Activated CD4-positive, alpha-beta T cell treated with anti-CD3 and anti-CD28 coated beads, Interleukin-2, amount 50 U/mL, for 24 hours (primary cell): Measurements from ENCODE around the gene ADAMTSL5.

ENCODE experiments used
- DNase-seq, 2 donors: peaks; one replicate each; pipeline ENCODE4 v3.0.0-alpha.2; 2020; ENCODE audit warnings: low read depth in 1 of 2, low spot score in 1 of 2

Gene ADAMTSL5

DNA sequence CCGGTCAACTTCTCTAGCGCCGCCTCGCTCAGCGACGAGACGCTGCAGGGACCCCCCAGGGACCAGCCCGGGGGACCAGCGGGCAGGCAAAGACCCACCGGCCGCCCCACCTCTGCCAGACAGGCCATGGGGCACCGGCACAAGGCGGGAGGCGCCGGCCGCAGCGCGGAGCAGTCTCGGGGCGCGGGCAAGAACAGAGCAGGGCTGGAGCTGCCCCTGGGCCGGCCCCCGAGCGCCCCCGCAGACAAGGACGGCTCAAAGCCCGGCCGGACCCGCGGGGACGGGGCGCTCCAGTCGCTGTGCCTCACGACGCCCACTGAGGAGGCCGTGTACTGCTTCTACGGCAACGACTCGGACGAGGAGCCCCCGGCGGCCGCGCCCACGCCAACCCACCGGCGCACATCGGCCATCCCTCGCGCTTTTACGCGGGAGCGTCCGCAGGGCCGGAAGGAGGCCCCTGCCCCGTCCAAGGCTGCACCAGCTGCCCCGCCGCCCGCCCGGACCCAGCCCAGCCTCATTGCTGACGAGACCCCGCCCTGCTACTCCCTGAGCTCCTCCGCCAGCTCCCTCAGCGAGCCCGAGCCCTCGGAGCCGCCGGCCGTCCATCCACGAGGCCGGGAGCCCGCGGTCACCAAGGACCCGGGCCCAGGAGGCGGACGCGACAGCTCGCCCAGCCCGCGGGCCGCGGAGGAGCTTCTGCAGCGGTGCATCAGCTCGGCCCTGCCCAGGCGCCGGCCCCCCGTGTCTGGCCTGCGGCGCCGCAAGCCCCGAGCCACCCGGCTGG is 45.1 kb downstream of the ADAMTSL5 start:
- no peak for DNase-seq

DNA sequence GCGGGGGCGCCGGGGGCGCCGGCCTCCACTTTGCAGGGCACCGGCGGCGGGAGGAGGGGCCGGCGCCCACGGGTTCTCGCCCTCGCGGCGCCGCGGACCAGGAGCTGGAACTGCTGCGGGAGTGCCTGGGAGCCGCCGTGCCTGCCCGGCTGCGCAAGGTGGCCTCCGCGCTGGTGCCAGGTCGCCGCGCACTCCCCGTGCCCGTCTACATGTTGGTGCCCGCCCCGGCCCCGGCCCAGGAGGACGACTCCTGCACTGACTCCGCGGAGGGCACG is 45.7 kb downstream of the ADAMTSL5 start:
- DNase-seq = no peak

DNA sequence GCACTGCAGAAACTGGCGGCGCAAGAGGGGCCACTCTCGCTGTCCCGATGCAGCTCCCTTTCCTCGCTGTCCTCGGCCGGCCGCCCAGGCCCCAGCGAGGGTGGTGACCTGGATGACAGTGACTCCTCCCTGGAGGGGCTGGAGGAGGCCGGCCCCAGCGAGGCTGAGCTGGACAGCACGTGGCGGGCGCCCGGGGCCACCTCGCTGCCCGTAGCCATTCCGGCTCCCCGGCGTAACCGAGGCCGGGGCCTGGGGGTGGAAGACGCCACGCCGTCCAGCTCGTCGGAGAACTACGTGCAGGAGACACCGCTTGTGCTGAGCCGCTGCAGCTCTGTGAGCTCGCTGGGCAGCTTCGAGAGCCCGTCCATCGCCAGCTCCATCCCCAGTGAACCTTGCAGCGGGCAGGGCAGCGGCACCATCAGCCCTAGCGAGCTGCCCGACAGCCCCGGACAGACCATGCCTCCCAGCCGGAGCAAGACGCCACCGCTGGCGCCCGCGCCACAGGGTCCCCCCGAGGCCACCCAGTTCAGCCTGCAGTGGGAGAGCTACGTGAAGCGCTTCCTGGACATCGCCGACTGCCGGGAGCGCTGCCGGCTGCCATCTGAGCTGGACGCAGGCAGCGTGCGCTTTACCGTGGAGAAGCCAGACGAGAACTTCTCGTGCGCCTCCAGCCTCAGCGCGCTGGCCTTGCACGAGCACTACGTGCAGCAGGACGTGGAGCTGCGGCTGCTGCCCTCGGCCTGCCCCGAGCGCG is 46.2 kb downstream of the ADAMTSL5 start:
- no peak for DNase-seq

DNA sequence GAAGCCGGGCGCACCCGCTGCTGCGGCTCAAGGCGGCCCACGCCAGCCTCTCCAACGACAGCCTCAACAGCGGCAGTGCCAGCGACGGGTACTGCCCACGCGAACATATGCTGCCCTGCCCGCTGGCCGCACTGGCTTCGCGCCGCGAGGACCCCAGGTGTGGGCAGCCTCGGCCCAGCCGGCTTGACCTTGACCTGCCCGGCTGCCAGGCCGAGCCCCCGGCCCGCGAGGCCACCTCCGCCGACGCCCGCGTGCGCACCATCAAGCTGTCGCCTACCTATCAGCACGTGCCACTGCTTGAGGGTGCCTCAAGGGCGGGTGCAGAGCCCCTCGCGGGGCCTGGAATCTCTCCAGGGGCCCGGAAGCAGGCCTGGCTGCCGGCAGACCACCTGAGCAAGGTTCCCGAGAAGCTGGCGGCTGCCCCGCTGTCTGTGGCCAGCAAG is 46.8 kb downstream of the ADAMTSL5 start:
- DNase-seq = no peak

DNA sequence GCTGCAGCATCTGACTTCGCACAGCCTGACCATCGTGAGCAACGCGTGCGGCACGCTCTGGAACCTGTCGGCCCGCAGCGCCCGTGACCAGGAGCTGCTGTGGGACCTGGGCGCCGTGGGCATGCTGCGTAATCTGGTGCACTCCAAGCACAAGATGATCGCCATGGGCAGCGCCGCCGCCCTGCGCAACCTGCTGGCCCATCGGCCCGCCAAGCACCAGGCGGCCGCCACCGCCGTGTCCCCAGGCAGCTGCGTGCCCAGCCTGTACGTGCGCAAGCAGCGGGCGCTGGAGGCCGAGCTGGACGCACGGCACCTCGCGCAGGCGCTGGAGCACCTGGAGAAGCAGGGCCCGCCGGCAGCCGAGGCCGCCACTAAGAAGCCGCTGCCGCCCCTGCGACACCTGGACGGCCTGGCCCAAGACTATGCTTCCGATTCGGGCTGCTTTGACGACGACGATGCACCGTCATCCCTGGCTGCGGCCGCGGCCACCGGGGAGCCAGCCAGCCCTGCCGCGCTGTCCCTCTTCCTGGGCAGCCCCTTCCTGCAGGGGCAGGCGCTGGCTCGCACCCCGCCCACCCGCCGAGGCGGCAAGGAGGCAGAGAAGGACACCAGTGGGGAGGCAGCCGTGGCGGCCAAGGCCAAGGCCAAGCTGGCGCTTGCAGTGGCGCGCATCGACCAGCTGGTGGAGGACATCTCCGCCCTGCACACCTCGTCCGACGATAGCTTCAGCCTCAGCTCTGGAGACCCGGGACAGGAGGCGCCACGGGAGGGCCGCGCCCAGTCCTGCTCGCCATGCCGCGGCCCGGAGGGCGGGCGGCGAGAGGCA is 47.4 kb downstream of the ADAMTSL5 start:
- no peak for DNase-seq

DNA sequence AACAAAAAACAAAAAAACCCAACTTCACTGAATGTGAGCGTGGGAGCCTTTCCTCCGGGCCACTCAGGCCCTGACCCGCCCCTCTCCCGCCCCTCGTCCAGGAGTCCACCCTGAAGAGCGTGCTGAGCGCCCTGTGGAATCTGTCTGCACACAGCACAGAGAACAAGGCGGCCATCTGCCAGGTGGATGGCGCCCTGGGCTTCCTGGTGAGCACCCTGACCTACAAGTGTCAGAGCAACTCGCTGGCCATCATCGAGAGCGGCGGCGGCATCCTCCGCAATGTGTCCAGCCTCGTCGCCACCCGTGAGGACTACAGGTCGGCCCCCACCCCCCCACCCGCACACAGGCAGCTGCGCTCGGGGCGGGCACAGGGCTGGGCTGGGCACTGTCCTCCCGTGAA is 51.0 kb downstream of the ADAMTSL5 start:
- DNase-seq = no peak

DNA sequence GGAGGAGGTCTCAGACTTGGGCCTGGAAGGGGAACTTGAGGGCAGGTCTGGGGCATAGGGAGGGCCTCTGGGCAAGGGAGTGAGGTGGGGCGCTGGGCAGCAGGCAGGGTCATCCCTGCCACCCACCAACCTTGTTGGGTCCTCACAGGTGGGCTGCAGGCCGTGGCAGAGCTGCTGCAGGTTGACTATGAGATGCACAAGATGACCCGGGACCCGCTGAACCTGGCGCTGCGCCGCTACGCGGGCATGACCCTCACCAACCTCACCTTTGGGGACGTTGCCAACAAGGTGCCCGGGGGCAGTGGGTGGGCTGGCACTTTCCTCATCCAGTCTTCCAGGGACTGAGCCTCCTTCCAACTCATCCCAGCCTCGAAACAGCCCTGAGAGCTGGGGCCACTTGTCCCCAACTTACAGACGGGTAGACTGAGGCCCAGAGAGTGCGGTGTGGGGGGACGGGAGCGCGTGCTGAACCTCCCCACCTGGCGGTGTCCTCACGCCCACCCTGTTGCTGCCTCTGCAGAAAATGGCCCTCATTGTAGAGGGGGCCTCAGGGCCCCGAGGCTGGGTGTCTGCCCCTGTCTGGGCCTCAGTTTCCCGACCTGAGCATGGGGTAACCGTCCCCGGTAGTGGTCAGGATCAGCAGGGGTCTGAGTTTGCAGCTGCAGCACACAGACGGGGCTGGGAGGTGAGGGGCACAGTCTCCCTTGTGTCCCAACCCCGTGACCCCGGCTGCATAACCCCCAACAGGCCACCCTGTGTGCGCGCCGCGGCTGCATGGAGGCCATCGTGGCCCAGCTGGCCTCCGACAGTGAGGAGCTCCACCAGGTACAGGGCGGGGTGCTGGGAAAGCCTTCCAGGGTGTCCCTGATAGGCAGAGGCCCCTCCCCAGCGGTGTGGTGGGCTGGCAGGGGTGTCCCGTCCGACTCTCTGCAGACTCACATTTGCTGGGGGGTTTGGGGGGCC is 52.5 kb downstream of the ADAMTSL5 start:
- DNase-seq = no peak

DNA sequence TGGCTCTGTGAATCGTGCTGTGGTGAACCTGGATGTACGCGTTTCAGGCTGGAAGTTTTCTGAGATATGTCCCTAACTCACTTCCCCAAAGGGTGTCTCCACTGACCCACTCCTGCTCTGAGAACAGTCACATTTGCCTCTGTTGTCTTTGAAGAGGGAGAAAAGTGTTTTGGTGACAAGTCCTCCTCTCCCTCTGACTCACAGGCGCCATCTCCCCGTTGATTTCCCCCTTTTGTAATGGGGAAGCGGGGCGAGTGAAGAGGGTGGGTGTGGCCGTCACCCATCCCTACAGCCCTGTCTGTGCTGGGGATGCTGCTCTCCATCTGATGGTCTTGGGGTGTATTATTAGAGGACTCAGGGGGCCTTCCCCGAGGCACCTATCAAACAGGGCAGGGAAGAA is 53.3 kb downstream of the ADAMTSL5 start:
- DNase-seq = no peak

DNA sequence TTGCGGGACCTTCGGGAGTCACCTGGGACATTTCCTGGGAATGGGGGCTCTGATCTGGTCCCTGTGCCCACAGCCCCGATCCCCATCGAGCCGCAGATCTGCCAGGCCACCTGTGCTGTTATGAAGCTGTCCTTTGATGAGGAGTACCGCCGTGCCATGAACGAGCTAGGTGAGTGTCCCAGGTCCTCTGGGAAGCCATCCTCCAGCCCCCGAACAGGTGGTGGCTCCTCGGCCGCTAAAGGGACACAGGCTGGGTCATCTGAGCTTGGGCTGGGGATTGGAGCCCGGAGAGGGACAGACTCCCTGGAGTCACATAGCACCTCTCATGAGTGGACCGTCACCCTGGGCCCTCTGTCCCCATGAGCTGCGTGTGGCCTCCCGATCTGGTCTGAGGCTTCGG is 54.9 kb downstream of the ADAMTSL5 start:
- no peak for DNase-seq

DNA sequence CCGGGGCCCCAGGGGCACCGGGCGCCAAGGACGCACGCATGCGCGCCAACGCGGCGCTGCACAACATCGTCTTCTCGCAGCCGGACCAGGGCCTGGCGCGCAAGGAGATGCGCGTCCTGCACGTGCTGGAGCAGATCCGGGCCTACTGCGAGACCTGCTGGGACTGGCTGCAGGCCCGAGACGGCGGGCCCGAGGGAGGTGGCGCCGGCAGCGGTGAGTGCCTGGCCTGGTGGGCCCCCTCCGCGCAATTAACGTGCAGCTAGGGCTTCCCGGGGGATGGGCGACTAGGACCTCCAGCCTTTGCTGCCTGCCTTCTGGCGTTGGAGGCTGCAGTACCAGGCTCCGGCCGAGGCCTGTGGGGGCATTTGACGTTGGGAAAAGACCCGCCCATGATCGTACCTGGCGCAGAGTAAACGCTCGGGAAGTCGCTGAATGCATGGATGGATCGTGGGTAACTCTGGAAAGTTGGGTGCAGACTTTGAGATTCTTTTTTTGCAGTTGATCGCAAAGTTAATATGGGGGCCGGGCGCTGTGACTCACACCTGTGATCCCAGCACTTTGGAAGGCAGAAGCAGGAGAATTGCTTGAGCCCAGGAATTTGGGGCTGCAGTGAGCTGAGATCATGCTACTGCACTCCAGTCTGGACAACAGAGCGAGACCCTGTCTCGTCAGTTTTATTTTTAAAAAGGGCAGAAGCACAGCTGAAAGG is 55.6 kb downstream of the ADAMTSL5 start:
- DNase-seq = no peak

DNA sequence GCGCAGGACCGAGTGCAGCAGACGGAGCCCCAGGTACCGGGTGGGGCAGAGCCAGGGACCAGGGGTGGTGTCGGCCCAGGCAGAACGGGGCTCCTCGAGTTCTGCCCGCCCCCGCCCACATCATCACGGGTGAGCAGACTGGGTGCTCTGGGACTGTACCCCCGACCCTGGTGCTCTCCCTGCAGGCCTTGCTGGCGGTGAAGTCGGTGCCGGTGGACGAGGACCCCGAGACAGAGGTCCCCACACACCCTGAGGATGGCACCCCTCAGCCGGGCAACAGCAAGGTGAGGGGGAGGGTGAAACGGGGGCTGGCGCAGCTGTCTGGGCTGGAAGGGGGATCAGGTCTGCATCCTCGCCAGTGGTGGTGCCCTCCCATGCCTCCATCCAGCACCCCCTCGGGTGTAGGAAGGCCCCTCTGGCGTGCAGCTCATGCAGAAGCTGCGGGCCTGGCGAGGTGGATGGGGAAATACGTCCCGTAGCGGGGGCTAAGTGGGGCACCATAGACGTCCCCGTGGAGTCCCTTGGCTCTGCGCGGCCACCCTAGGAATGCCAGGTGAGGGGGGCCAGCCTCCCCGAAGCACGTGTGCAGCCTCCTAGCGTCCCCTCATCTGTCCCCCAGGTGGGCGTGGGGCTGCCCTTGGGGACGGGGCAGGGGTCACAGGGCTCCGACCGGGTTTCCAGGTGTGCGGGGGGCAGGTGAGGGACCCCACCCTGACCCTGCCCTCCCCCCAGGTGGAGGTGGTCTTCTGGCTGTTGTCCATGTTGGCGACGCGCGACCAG is 56.5 kb downstream of the ADAMTSL5 start:
- no peak for DNase-seq

DNA sequence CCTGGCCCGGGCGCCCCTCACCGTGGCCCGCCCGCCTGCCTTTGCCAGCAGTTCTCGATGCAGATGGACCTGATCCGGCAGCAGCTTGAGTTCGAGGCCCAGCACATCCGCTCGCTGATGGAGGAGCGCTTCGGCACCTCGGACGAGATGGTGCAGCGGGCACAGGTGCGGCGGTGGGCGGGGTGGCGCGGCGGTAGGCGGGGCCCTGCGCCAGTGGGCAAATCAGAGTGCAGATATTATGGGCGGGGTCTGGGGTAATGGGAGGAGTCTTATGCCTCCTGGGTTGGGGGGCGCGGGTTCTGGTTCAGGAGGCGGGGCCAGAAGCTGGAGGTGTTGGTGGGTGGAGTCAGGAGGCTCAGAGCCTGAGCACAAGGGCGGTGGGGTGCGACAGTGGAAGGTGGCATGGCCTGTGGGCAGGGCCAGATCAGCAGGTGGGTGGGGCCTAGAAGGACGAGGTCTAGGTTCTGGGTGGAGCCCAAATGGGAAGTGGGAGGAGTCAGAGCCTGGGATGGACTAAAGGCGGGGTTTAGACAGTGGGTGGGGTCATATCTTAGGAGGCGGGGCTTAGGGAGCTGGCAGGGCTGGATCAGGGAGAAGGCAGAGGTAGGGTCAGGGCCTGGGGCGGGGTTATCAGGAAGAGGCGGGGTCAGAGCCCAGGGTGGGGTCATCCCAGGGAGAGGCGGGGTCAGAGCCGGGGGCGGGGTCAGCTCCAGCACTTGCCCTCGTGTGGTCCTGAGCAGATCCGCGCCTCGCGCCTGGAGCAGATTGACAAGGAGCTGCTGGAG is 57.3 kb downstream of the ADAMTSL5 start:
- DNase-seq = no peak
